DND-41 (cell line): ENCODE data around the gene AMTN.

Experiments used
- CTCF ChIP-seq: IDR thresholded peaks from 2 replicates; pipeline ENCODE4 v1.5.1; 2012; ENCODE audit warnings: borderline replicate concordance, low read length, moderate library complexity, mild to moderate bottlenecking; ENCODE audit not compliant: poor library complexity, severe bottlenecking; ENCODE audit errors: extremely low read depth
- EZH2 ChIP-seq: IDR thresholded peaks from 3 replicates; pipeline ENCODE4 v1.6.1; 2012; ENCODE audit warnings: borderline replicate concordance, low read depth, mild to moderate bottlenecking, moderate library complexity, low read length, inconsistent platforms; ENCODE audit not compliant: severe bottlenecking

DNA sequence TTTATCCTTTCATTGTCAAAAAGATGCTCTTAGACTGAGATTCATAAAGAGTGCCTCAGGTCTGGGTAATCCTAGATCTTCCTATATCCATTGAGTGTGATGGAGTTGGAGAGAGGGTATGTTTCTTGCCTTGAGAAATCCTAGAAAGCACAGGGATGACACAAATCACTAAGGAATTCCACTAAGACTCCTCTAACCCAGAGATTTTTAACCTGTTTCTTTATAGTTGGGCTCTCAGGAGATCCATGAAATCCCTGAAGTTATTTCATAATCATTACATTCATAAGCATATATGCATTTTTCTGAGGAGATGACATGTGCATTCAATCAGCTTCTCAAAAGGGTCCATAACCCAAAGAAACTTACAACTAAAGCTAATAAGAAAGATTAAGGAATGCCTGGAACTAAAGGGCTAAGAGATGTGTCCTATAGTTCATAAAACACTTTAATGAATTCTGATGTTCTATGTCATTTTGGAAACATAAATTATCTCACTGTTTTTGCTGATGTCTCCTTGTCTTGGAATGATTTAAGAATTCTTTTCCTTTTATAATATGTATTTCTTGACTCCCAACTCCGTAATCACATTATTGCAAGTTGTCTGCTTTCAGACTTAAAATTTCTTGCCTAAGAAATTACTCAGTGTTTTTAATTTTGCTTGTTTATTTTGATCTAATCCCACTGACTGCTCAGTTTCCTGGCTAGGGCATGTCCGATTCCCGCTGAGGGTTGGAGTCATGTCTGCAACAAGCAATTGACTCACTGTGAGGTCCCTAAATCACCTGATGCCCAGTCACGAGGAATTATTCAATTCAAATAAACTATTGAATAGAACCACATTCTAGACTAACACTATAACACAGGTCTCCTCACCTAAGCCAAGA lies 2.8 kb upstream of the AMTN start:
- no peak for TF ChIP-seq CTCF
- no peak for TF ChIP-seq EZH2
